Astrocyte of the spinal cord (primary cell): ENCODE measurements around the gene DENND10.
A peak's percentile ranks its signal among the peaks of the same experiment; 100 is the strongest.

Experiments used
- DNase-seq: peaks from one replicate; pipeline ENCODE4 v3.0.0; 2011; ENCODE audit warnings: low read depth, low spot score
- H3K4me3 ChIP-seq: 2 replicates; pipeline ENCODE4 v1.5.1; 2011; ENCODE audit warnings: low read depth, mild to moderate bottlenecking, low read length, moderate library complexity
- CTCF ChIP-seq: IDR thresholded peaks from 2 replicates; pipeline ENCODE4 v1.5.1; 2012; ENCODE audit warnings: low read depth, mild to moderate bottlenecking, low read length, inconsistent platforms
- in situ Hi-C: cut with HindIII; loops from 2 replicates; pipeline ENCODE4 v1.10.0; 2017; ENCODE audit warnings: low sequenced_read_pairs

DENND10 gene

GRCh38 chr10:119159332-119159731 is 55.4 kb downstream of the DENND10 start:
- DNase-seq: no peak
- TF ChIP-seq CTCF: no peak
- no peak overlapping the region for H3K4me3 ChIP-seq
- in situ Hi-C loops: no loop called here

GRCh38 chr10:119161680-119162451 is 58.0 kb downstream of the DENND10 start:
- DNase-seq: peak; percentile 54
- no peak overlapping the region for H3K4me3 ChIP-seq
- in situ Hi-C loops: no loop called here
- no peak for TF ChIP-seq CTCF

GRCh38 chr10:119162452-119163092 is 58.7 kb downstream of the DENND10 start:
- TF ChIP-seq CTCF: no peak
- no peak for DNase-seq
- H3K4me3 ChIP-seq: no peak overlapping the region
- in situ Hi-C loops: no loop called here

- in situ Hi-C loops: no loop called here
- DNase-seq: peak; percentile 38
- H3K4me3 ChIP-seq: peak within 1 kb of the TSS; percentile 56
- TF ChIP-seq CTCF: peak; percentile 0
Measured at GRCh38 chr10:119165171-119166117, 61.5 kb downstream of the DENND10 start, which contains the start of gene SFXN4. Gene SFXN4 (minus strand): TSS chr10:119165714. CDS start chr10:119165647, 67 bp downstream.

GRCh38 chr10:119166118-119166500 is 62.2 kb downstream of the DENND10 start:
- in situ Hi-C loops: no loop called here
- H3K4me3 ChIP-seq: peak overlapping the region; percentile 56
- no peak for DNase-seq
- TF ChIP-seq CTCF: no peak

- in situ Hi-C loops: no loop called here
- H3K4me3 ChIP-seq: no peak overlapping the region
- TF ChIP-seq CTCF: no peak
- DNase-seq: no peak
Measured at GRCh38 chr10:119166564-119166963, 62.7 kb downstream of the DENND10 start.
